DMS53 treated with DMSO at 0.1 percent for 48 hours (cell line): Measurements from ENCODE around the gene GRIK3.
"Not testable (repeated sequence)": the region's sequence is repeated elsewhere in the genome, so short reads cannot be mapped to it uniquely, and the experiment has no call there.

Experiments
- DNase-seq: peaks from one replicate; lab custom pipeline; 2025; ENCODE audit not compliant: unreplicated experiment; lab: John Stamatoyannopoulos, UW

Gene GRIK3

DNA sequence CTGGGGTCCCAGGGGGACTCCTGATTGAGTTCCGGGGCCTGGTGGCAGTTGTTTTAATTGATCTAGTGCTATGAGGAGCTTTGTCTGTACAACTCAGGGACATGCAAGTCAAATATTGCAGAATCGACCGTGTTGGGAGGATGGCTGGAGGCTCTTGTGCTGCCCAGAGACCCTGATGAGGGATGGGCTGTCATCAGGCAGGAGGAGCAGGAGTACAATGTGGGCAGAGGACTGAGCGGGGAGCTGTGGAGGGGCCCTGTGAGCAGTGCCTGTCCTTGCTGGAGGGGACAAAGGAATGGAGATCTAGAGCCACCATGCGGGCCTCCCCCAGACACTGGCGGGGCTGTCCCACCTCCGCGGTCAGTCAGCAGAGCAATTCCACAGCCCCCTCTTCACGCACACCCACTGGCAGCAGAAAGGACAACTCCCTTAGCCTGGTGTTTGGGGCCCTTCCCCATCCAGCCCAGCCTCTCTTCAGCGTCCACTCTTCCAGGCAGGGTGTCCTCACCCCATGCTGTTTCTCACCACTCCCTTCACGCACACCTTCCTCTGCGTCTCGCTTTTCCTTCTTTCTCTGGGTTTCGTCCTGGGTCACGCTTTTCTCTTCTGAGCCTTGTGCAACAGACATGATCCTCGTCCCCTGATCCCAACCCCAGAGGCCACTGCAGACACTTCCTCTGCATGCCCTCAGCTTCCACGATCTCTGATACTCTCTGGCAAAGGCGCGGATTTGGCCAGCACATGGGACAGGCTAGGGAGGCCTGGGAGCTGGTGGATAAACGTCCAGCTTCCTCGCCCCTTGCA, 122.6 kb downstream of the GRIK3 start:
- no peak for DNase-seq

DNA sequence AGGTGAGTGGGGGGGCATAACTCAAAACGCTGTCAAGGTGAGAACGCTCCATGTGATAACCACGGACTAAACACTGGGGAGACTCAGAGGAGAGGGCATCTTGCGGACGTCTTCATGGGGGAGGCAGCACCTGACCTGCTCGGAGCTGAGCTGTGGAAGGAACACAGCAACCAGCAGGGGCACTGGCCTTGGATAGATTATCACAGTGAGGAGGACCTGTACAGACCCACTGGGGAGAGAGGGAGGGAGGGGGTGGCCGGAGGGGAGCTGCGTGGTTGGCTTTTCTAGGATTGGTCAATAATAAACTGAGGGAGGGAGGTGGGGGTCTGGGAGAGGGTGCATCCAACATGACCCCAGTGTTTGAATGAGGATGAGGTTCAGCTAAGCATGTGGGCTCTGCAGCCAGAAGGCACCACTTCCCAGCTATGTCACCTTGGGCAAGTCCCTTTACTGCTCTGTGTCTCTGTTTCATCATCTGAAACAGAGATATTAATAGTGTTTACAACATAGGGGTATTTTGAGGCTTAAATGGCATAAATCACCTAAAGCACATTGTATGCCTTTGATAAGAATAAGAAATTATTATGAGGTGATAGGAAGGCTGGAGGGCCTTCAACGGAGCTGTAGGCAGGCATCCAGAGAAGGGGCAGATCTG, 123.3 kb downstream of the GRIK3 start:
- no peak for DNase-seq

DNA sequence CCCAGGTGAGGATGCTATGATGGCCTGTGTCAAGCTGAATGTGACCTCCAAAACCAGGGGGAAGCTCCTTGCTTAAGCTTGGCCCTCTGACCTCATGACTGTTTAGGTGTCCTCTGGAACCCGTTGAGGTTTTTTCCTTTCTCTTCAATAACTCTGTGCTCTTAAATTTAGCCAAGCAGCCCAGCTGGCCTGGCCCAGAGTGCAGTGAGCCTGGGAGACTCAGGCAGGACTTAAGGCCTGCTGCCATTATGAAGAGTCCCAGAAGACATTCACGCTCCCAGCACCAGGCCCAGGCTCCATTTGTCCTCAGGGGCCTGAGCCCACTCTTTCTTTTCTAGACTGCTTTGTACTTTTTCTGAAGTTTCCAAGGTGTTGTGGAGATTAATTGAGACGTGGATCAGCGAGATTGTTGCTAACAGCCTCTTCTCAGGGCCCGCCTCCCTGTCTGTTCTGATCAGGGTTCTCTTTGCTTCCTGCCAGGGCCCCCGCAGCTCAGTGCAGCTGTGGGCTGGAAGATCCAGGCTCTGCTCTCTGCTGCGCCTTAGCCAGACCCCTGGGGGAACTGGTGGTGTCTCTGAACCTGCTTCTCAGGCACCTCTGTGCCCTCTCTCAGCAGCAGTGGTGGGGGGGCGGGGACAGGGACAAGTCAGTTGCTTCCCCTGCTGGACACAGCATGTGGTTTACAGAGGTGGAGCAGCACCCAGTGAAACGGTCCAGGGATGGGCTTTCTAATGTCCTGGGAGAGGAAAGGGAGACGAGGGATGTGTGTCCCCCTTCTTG, 124.2 kb downstream of the GRIK3 start:
- DNase-seq = no peak

DNA sequence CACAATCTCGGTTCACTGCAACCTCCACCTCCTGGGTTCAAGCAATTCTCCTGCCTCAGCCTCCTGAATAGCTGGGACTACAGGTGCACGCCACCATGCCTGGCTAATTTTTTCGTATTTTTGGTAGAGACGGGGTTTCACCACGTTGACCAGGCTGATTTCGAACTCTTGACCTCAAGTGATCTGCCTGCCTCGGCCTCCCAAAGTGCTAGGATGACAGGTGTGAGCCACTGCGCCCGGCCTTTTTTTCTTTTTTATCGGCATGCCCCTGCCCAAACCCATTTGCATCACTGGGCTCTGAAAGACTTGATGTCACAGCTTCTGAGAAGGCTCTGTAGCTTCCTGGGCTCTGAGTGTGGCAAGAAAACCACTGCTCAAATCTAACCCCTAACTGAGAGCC, 125.0 kb downstream of the GRIK3 start:
- DNase-seq = not testable (repeated sequence)

DNA sequence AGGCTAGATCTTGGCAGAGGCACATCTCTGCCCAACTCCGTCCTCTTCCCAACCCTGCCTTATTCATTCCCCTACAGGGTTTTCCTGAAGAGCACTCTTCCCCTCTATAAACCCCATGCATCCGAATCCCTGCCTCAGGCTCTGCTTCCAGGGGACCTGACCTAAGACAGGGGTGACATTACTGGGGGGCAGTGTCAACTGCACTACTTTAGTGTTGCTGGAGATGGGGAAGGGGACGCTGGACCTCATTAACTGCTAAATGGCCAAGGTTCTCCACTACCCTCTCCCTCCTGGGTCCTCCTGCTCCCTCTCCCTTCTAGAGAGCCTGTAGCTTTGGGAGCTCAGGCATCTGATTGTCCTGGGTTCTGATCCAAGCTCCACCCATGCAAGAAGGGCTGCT, 126.2 kb downstream of the GRIK3 start:
- DNase-seq = no peak

DNA sequence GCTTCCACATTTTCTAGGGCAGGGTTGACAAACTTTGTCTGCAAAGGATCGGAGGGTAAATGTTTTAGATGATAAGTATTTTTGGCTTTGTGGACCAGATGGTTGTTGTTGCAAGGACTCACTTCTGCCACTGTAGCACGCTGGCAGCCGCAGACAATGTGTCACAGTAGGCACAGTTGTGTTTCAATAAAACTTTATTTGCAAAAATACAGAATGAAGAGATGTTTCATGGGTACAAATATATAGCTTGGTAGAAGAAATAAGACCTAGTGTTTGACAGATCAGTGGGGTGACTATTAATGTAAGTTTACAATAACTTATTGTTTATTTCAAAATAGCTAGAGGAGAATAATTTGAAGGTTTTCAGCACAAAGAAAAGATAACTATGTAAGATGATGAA, 127.8 kb downstream of the GRIK3 start:
- no peak for DNase-seq

DNA sequence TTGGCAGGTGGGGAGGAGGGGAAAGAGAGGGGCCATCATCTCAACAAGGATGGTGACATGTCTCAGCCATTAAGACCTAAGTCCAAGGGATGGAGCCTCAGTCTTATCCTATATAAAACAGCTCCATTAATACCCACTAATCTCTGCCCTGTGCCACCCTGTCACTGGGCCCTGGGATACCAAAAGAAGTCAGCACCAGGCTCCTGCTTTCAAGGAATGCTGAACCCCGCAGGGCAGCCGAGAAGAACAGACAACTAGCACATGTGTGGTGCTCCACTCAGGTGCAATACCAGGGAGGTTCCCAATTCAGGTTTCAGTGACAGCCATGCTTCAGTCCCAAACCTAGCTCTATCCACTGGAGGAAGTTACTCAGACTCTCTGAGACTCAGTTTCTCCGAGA, 128.4 kb downstream of the GRIK3 start:
- DNase-seq = no peak

DNA sequence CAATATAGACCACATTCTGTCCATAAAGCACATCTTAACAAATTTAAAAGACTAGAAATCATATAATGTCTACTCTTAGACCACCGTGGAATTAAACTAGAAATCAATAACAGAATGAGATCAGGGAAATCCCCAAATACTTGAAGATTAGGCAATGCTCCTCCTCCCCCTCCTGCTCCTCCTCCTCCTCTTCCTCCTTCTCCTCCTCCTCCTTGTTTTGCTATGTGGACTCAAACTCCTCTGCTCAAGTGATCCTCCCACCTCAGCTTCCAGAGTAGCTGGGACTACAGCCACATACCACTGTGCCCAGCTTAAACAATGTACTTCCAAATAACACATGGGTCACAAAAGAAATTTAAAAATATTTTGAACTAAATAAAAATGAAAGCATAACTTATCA, 134.2 kb downstream of the GRIK3 start:
- DNase-seq = no peak

DNA sequence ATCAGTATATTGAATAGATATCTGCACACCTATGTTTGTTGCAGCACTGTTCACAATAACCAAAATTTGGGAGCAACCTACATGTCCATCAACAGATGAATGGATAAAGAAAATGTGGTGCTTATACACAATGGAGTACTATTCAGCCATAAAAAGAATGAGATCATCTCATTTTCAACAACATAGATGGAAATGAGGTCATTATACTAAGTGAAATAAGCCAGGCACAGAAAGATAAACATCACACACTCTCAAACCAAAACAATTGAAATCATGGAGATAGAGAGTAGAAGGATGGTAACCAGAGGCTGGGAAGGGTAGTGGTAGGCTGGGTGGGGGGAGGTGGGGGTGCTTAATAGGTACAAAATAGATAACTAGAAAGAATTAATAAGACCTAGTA, 136.5 kb downstream of the GRIK3 start:
- DNase-seq = not testable (repeated sequence)

DNA sequence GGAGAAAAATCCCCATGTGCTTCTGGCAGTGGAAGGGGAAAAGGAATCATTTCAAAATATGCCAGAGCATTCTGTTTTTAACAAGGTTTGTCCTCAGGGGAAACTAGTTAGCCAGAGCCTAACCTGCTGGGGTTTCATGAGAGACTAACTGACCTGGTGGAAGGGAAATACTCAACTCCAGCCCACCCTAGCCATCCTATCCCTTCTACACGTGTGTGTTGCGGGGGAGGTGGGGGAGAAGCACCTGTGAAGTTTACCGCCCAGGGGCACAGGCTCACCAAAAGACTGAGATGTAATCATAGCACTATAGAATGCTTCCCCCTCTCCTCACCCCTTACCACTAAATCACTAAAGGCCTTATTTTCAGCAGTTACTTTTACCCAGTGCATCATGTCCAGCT, 139.5 kb downstream of the GRIK3 start:
- no peak for DNase-seq

DNA sequence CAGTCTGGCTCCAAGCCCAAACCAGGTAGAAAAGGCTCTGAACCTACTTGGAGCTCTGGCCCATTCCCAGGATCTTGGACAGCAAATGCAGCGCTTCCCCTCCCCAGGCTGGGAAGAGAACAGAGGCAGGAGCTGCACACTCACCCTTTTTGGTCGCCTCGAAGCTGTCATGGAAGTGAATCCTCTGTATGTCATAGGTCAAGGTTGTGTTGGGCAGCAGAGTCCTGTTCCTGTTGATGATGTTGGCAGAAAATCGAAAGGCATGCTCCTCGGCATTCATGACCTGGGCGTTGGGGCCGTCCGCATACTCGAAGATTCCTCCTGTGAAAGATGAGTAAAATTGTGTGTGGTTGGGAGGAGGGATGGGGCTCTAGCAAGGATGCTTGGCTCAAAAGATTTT, 143.5 kb downstream of the GRIK3 start:
- no peak for DNase-seq

DNA sequence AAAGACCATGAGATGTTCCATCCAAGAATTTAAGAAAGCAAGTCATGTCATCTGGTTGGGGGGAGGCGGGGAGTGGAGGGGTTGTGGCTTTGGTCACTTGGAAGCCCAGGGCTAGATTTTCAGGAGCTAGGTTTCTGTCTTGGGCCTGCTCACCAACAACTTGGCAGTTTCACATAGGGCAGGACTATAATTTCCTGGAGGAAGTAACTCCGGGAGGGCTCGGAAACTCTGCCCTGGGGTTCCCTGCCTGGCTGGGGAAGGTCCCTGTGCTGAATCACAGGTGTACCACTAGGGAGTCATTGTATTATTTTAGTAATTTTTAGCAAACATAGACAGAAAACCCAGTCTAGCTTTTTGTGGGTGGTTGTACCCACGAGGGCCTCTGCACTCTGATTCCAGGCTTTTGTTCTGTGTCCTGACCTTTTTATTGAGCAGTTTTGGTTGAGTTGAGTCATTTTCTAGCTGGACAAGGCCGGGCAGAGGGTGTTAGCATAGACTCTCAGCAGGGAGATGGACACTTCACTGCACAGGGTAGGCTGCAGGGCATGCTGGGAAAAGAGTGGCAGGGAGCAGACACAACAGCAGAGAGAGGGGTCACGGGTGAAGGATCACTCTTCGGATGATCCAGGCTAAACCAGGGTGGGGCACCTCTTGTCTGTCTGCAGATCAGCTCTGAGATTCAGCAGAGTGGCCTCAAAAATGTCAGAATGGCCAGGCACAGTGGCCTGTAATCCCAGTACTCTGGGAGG, 144.7 kb downstream of the GRIK3 start:
- DNase-seq = no peak

DNA sequence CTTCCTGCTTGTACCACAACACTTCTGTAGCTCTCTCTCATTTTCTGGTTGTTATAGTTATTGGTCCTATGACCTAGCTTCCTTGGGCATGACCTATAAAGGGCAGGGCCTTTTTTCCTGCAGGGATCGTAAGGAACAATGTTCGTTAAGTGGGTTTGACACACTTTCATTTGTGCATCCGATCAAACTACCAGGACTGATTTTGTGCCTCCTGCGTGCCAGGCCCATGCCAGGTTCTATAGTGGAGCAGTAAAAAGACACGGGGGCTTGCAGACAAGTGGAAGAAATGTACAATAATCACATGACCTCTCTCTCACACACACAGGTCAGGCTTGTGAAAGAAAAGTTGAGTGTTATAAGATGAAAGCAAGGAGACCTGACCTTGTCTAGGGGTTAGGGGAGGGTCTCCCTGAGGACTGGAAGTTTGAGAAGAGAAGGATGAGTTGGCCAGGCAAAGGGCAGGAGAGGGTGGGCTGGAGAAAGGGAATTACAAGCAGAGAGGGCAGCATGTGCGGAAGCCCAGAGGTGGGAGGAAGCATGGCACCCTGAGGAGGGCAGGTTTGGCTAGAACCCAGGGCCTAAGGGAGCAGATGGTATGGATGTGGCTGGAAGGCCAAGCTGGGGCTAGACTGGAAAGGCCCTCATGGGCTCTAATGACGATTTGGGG, 145.4 kb downstream of the GRIK3 start:
- no peak for DNase-seq

DNA sequence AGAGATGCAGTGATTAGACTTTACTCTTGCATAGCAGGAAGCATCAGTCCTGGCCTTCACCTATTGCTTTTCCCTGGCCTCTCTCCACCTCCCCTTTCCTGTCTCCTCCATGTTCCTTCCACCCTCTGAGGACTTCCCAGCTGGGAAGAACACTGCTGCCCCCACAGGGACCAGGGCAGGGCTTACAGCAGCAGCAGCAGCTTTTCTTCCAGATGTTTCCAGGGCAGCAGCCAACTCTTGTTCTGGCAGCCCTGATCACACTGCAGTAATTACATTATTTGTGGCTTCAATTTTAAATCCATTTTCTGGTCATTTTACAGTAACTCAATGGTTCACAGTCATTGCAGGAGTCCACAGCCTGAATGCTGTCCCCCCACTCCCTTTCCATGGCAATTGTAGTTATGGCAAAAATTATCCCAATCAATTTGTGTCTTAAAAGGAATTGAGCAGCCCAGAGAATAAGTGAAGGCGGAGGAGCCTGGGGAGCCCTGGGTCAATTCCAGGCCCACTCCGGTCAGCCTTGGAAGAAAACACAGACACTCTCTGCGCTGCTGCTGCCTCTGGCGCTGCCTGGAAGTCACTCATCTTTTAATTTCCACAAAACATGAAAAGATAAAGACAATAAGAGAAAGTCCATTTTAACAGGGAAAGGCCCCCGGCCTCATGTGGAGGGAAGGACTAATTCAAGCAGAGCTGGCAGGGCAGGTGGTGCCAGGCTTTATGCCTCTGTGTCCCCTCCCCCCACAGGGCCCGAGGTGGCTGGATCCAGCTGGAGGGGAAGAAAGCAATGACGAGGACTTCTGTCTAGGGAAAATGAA, 148.6 kb downstream of the GRIK3 start:
- DNase-seq = no peak

DNA sequence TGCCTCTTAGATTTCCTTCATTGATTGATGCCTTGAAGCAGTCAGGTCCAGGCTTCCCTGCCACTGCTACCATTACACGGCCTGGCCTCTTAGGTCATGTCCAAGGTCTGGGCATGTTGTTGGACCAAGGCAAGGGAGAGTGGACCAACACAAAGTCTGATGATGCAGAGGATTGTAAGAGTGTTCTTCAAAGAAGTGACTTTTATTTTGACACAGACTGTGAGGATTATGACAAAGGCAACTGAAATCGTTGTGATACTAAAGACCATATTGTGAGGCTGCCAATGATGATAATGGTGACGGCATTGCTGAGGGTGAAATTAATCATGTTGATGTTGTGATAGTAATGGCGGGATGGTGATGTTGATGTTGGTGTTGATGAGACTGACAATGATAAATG, 149.5 kb downstream of the GRIK3 start:
- DNase-seq = no peak

DNA sequence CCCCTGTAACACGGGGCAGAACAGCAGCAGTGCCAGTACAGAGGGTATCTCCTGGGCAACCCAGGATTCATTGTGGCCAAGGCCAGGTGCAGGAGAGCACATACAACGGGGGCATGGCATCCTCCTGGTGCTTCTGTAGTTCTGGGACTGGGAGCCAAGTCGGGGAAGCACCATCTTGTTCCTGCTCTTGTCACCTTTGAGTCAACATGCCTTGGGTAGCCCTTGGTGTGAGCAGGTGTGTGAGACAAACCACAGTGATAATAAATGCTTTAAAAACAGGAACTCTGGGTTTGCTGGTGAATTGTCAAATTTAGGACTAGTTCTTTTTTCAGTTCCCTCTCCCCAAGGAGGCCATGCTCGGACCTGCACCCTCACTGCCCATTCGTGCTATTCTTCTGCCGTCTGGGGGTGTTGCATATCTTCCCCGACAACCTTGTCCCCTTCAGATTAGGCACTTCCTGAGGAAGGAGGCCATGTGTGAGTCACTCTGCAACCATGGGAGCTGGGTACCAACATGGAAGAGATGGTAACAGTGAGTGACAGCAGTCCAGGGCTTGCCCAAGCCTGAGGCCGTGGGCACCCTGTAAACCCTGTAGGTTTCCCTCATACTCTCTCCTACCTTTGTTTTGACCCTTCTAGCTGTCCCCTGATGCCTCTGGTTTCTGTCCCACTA, 150.2 kb downstream of the GRIK3 start:
- no peak for DNase-seq

DNA sequence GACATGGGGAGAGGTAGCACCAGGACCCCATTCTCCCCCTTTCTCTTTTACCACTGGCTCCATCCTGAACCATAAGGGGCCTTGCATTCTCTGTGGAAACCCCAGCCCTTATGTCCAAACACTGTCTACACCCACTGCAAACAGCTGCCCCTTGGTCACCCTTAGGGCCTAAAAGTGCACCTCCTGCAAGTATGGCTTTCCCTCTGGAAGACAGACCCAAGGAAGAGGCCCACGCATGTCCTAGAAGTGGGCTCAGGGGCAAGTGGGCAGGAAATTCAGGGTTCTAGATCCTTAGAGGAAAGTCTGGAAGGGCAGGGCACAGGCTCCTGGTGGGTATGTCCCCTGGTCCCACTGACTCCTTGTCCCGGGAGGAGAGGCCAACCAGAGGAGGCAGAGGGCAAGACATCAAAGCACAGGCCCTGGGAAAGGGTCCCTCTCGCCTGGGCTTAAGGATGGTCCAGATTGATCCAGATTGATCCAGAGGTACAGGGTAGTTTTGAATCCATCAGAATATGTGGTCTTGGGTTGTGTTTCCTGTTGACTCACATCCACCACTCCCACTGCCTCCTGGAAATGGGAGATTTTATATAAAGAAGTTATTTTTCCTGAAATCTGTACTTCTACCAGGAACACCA, 150.9 kb downstream of the GRIK3 start:
- no peak for DNase-seq

DNA sequence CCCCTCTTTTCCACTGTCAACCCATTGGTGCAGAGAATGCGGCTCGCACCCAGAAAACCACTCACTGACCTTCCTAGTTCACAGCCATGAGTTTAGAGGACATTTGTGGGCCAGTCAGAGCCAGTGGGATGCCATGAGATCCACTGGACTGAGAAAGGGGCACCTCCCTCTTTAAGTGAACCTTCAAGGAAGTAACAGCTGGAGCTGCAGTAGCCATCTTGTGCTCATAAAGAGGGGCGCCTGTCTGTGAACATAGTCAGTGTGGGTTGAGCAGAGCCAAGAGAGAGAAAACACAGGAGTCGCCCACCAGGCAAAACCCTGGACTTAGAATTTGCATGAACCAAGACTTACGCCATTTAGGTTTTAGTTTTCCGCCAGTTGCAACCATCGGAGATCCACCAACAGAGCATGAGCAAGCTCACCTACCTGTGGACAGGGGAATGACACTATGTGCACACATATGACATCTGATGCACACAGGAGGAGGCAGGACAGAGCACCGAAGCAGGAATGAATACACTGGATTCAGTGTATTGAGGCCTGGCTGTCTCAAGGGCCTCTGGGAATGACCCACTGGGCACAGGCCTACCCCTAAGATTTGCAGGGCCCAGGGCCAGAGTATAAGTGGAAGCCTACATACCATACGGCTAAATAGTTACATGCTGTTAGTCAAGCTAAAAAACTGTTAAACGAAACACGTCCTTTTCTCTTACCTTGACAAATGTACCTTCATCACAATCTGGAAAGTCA, 151.6 kb downstream of the GRIK3 start:
- DNase-seq = no peak
